ENCODE results near the gene P2RY8.
"Not testable (repeated sequence)": the region's sequence is repeated elsewhere in the genome, so short reads cannot be mapped to it uniquely, and the experiment has no call there.

Gene P2RY8, protein sequence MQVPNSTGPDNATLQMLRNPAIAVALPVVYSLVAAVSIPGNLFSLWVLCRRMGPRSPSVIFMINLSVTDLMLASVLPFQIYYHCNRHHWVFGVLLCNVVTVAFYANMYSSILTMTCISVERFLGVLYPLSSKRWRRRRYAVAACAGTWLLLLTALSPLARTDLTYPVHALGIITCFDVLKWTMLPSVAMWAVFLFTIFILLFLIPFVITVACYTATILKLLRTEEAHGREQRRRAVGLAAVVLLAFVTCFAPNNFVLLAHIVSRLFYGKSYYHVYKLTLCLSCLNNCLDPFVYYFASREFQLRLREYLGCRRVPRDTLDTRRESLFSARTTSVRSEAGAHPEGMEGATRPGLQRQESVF

DNA sequence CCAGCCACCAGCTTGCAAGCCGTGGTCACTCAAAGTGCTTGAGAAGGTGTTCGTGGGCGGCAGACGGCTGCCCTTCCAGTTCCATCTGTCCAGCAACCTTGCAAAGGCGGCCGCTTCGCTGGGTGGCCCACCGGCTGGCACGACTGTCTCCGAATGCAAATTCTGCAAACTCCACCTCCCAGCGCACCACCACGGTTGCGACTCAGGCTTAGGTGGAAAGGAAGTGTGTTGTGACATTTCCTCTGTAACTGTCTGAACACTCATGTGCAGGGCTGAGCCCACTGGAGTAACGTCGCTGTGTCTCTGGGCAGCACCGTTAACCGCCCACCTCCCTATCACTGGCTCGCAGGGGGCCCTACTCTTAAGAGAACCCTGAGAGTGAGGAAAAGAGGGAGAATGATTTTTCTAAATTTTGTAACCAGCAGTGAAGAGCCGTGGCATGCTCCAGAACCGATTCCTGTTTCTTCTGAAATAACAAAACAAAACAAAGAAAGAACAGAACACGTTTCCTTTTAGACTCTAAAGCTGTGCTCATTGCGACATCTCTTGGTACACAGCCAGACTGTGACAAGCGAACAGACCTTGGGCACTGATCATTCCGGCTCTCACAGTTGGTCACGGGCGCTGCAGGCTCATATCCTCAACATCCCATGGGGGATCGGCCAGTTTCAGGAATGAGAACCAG lies at the start of gene P2RY8:
P2RY8 (minus strand) TSS at position 155 of the 685 bp plus-strand sequence. CDS start 70,627 bp downstream, outside the sequence.
- DNase-seq, result no peak

DNA sequence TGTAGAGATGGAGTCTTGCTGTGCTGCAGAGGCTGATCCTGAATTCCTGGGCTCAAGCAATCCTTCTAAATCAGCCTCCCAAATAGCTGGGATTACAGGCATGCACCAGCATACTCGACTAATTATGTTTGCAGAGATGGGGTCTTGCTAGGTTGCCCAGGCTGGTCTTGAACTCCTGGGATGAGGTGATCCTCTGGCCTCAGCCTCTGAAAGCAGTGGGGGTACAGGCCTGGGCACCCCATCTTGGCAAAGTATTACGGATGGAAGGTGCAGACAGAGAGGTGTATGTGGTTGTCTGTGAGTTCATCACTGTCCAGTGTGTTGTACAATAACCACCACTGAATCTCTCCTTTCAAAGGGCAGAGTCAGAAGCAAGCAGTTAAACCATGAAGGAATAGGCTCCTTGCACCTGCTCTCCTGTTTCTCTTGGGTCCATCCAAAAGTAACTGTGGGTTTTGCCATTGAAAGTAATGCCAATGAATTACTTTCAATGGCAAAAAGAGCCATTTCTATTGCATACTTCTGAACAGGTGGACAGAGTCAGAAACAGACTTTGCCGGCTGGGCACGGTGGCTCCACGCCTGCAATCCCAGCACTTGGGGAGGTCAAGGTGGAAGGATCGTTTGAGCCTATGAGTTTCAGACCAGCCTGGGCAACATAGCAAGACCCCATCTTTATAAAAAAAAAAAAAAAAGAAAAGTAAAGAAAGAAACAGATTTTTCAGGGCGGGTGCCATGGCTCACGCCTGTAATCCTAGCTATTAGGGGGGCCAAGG lies 47.4 kb upstream of the P2RY8 start:
- DNase-seq, result no peak

DNA sequence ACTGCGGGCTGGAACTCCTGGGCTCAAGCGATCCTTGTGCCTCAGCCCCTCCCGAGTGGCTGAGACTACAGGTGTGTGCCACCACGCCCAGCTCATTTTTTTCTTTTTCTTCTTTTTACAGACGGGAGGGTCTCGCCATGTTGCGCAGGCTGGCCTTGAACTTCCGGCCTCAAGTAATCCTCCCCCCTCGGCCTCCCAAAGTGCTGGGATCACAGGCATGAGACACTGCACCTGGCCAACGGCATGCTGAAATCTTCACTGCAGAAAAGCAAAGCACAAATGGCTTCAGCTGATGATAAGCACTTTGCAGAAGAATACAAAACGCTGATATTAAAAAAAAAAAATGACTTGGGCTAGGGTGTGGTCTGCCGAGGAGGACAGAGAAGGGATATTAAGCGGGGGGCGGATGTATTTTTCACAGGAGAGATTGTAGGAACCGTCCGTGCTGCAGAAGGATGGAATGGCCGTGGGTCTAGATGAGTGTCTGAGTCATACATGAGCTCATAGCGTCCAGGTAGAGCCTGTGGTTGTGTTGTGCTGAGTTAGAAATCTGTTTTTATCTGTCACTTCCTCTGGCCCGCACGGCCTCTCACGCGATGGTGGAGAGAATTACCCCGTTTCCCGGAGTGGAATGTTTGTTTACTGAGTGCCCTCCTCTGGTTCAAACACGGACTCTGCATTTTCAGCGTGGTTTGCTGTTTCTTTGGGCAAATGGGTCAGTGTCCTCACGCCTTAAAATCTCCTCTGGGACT lies 45.9 kb upstream of the P2RY8 start:
- DNase-seq, result no peak

DNA sequence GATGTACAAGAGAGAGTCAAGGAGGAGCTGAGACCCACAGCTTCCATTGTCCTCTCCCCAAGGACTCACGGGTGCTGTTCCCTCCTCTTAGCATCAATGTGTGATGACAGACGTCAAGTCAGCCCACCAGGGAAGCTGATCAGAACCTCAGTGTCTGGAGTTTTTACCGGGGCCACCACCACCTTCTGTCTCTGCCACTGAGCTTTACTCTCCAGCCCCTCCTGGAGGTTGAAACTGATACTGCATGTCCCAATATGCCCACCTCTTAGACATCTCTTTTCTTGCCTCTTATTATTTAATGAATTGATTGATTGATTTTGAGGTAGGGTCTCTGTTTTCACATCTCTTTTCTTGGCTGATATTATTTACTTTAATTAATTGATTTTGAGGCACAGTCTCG lies 44.1 kb upstream of the P2RY8 start:
- peak; percentile 8 to 71 (median 20) for DNase-seq

DNA sequence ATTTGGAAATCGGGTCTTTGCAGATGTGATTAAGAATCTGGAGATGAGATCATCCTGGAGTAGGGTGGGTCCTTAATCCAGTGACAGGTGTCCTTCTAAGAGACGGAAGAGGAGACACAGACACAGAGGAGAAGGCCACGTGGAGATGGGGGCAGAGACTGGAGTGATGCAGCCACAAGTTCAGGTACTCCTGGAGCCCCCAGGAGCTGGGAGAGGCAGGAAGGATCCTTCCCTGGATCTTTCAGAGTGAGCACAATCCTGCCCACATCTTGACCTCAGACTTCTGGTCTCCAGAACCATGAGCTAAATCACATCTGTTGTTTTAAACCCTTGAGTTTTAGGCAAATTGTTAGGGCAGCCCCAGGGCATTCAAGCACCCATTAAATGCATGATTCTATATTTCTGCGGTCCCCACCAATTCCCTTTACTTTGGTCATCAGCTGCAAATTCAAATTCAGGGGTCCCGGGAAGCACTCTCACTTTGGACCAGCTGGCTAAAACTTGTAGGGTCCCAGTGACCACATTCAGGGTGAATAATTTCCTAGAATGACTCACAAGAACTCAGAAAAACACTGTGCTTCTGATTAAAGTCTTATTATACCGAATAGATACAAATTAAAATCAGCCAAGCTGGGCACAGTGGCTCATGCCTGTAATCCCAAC lies 41.7 kb upstream of the P2RY8 start:
- no peak for DNase-seq

DNA sequence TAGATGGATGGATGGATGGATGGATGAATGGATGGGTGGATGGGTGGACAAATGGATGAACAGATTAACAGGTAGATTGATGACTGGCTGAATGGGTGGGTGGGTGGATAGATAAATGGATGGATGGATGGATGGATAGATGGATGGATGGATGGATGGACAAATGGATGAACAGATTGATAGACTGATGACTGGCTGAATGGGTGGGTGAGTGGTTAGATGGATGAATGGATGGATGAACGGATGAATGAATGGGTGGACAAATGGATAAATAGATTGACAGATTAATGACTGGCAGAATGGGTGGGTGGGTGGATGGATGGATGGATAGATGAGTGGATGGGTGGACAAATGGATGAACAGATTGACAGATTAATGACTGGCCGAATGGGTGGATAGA lies 40.9 kb upstream of the P2RY8 start:
- no peak for DNase-seq

DNA sequence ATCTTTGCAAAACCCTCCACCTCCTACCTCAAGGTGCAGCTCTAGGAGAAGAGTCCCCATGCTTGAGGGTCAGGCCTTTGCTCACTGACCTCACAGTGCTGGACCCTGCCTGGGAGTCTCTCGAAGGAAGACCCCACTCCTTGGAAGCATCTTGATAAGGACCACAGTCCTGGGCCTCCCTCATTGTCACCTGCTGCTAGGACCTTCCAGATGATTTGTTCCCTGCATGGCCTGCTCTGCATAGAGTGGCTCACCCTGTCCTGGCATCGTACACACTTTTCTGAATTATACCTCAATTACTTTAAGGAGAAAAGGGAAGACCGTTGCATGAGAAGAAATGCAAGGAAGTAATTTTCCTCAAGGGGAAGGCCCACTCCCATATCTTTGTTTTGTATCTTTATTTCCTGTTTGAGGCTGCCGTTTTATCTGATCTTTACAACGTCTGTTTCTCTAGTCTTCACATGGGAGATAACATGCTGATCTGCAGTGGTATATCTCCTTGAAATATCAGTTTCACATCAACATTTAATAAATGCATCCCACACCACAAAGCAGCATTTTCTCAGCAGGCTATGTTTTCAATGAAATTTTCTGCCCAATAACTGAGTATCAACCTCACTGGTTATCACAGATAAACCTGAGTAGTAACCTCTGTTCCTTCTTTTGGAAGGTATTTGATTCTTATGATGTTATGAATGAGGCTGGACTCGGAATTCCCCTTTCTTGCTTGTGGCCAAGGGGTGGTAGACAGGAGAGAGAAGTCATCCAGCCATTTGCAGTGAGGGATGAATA lies 39.4 kb upstream of the P2RY8 start:
- no peak for DNase-seq

DNA sequence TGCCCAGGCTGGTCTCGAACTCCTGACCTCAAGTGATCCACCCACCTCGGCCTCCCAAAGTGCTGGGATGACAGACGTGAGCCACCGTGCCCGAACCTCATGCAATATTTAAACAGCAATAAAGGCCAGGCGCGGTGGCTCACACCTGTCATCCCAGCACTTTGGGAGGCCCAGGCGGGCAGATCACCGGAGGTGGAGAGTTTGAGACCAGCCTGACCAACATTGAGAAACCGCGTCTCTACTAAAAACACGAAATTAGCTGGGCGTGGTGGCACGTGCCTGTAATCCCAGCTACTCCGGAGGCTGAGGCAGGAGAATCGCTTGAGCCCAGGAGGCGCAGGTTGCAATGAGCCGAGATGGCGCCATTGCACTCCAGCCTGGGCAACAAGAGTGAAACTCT lies 37.2 kb upstream of the P2RY8 start:
- DNase-seq, result not testable (repeated sequence)

DNA sequence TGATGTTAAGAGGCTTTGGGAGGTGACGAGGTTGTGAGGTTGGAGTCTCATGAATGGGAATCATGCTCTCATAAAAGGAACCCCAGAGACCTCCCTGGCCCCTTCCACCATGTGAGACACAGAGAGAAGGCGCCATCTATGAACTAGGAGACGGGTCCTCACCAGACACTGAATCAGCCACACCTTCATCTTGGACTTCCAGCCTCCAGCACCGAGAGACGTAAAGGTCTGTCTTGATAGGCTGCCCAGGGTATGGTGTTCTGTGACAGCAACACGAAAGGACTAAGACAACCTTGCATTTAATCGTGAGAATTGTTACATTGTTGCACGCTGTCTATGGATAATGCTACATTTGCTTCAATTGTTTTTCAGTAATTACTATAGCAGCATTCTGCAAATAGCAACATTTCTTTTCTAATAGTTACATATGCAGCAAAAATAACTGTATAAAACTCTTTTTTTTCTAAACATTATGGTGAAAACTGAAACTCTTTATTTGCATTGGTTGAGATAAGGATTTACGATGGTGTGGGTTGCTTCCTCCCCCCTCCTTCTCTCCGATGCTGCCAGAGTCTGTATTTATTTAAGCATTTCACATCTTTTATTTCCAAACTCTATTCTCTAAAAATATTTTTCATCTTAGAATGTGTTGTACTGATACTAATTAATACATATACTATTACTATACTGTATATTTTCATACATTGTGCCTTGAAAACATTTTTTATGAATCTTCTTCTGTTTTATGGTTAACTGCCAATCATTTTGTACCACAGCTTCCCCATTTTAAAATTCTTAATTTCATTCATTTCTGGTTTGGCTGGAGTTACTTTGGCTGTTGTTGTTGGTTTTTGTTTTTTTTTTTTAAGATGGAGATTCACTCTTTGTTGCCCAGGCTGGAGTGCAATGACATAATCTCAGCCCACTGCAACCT lies 28.0 kb upstream of the P2RY8 start:
- DNase-seq, result no peak

DNA sequence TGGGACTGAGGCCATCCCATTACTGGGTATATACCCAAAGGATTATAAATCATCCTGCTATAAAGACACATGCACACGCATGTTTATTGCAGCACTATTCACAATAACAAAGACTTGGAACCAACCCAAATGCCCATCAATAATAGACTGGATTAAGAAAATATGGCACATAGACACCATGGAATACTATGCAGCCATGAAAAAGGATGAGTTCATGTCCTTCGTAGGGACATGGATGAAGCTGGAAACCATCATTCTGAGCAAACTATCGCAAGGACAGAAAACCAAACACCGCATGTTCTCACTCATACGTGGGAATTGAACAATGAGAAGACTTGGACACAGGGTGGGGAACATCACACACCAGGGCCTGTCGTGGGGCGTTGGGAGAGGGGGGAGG lies 27.1 kb upstream of the P2RY8 start:
- not testable (repeated sequence) for DNase-seq

DNA sequence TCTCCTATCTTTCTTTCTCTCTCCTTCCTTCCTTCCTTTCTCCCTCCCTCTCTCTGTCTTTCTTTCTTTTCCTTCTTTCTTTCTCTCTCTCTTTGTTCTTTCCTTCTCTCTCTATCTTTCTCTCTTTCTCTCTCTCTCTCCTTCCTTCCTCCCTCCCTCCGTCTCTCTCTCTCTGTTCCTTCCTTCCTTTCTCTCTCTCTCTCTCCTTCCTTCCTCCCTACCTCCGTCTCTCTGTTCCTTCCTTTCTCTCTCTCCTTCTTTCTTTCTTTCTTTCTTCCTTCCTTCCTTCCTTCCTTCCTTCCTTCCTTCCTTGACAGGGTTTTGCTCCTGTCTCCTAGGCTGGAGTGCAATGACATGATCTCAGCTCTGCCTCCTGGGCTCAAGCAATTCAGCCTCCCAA lies 24.2 kb upstream of the P2RY8 start:
- no peak for DNase-seq

DNA sequence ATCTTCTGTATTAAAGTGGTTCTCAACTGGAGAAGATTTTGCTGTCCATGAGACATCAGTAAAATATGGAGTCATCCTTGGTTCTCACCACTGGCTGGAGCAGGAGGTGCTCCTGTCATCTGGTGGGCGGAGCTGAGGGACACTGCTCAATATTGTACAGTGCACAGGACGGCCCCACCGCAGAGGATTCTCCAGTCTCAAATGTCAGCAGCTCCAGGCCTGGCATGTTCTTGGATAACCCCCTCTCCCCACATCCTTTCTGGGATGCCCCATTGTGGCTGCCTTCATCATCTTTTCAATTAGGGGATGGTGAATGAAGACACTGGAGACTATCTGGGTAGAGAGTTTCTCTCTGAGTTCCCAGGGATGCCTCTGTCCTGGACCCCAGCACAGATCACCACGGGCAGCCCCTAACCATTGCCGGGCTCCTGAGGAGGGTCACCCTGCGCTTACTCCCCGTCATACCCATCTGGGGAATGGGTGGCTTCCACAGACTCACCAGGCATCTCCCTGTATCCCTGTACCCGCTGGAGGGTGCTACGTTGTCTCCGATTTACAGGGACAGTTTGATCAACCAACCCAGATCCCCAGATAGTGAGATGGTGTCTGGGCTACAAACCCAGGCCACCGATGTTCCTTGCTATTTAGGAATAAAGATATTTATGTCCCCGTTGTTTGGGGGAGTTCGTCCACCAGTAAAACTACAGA lies 21.9 kb upstream of the P2RY8 start:
- DNase-seq, result no peak

DNA sequence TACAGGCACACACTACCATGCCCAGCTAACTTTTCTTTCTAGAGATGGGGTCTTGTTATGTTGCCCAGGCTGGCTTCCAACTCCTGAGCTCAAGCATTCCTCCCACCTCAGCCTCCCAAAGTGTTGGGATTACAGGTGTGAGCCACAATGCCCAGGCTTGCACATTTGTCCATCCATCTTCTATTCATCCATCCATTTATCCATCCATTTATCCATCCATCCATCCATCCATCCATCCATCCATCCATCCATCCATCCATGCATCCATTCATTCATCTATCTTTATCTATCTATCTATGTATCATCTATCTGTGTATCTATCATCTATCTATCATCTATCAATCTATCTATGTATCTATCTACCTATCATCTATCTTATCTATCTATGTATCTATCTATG lies 20.5 kb upstream of the P2RY8 start:
- DNase-seq, result not testable (repeated sequence)

DNA sequence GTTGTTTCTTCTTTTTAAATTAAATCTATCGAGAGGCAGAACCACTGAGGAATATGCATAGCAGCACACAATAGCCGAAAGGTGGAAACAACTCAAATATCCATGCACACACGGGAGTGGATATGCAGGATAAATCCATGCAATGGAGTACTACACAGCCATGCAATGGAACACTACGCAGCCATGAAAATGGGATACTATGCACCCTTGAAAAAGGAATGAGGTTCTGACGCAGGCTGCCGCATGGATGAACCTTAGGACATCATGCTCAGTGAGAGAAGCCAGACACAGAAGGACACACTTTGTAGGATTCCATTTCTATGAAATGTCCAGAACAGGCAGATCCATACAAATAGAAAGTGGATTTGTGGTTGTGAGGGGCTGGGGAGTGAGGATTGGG lies 18.4 kb upstream of the P2RY8 start:
- DNase-seq, result no peak

DNA sequence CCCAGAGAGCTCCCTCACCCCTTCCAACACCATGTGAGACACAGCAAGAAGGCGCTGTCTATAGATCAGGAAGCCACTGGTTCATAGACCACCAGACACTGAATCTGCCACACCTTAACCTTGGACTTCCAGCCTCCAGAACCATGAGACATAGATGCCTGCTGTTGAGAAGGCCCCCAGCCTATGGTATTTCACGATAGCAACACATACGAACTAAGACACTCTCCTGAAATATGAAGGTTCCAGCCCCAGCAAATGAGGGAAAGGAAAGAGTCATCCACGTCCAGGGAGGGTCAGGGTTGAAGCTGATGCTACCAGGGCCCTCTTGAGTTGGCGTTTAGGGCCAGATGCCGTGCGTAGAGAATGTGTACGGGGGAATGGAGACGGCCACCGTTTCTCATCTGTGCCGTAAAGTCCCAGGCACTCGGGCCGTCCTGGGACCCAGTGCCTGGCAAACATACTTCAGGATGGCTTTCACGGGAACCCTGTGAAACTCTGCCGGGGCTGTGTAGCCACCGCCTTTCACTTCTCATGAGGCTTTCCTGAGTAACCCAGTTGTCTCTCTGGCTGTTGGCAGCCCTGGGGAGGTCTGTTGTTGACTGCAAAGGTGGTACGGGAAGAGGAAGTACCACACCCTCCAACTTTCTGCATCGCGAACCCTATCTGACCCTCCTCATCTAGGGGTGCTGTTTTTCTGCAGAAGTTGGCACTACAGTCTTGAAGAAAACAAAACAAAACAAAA lies 17.7 kb upstream of the P2RY8 start:
- no peak for DNase-seq

DNA sequence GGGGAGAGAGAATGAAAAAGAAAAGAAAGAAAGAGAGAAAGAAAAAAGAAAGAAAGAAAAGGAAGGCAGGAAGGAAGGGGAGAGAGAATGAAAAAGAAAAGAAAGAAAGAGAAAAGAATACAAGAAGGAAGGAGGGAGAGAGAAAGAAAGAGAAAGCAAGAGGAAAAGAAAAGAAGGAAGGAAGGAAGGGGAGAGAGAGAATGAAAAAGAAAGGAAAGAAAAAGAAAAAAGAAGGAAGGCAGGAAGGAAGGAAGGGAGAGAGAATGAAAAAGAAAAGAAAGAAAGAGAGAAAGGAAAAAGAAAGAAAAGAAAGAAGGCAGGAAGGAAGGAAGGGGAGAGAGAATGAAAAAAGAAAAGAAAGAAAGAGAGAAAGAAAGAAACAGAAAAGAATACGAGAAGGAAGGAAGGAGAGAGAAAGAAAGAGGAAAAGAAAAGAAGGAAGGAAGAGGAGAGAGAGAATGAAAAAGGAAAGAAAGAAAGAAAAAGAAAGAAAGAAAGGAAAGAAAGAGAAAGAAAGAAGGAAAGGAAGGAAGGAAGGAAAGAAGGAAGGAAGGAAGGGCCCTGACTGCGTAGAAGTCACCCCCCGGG lies 15.1 kb upstream of the P2RY8 start:
- no peak for DNase-seq

DNA sequence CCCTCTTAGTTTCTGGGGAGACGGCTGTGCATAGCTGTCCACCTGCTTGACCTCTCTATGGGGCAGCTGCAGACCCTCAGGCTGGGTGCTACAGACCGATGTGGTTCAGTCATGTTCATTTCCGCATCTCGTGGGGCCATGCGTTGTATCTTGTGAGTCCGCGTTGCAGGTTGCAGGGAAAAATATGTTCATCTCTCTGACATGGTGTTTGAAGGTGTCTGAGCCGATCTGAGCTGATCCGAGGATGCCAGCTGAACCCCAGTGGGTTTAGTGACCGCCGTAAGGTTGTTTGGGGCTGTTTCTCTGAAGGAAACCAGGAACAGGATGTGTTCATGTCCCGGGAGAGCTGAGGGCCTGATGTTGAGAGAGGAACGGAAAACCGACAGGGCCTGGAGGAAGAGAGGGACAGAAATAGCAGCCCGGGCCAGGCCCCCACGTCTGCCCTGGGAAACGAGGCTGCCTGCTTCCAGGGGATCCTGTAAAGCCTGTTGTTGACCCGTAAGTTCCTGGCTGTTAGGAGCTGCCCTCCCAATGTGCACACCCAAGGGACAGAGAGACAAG lies 9.8 kb upstream of the P2RY8 start:
- DNase-seq, result no peak

DNA sequence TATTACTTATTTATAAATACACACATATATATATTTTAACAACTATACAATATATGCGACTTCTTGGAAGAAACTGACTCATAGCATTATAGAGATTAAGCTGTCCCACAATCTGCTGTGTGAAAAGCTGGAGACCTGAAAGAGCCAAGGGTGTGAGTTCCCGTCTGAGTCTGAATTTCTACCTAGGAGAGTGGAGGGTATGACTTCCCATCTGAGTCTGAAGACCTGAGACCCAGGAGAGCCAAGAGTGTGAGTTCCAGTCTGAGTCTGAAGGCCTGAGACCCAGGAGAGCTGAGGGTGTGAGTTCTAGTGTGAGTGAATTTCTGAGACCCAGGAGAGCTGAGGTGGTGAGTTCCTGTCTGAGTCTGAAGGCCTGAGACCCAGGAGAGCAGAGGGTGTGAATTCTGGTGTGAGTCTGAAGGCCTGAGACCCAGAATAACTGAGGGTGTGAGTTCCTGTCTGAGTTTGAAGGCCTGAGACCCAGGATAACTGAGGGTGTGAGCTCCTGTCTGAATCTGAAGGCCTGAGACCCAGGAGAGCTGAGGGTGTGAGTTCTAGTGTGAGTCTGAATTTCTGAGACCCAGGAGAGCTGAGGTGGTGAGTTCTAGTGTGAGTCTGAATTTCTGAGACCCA lies 8.9 kb upstream of the P2RY8 start:
- no peak for DNase-seq

All from NCI-H1417 (cell line).